AG04449 (cell line): ENCODE measurements around the gene FANCC.

Experiments
- CTCF ChIA-PET: fragments of 350-600 bp; formaldehyde crosslinking; extraction: SDS; loops from one replicate; lab custom pipeline; 2021; ENCODE audit warnings: antibody characterized with exemption; lab: Yijun Ruan, JAX
- POLR2A ChIA-PET: fragments of 400-600, 350-600 bp; formaldehyde crosslinking; extraction: SDS; loops from one replicate; lab custom pipeline; 2020; ENCODE audit warnings: antibody characterized with exemption, inconsistent platforms; lab: Yijun Ruan, JAX
- DNase-seq: peaks from one replicate; pipeline ENCODE4 v3.0.0-alpha.2; 2010; ENCODE audit warnings: low read depth, low spot score
- H3K4me3 ChIP-seq: 2 replicates; pipeline ENCODE4 v1.5.1; 2011; ENCODE audit warnings: low read depth, mild to moderate bottlenecking, control low read depth, low read length
- TF ChIP-seq, protein P1 (sequence below): IDR thresholded peaks from one replicate; pipeline ENCODE4 v1.5.1; 2011; ENCODE audit warnings: mild to moderate bottlenecking, moderate library complexity, low read length, control low read depth, inconsistent platforms; ENCODE audit not compliant: insufficient read depth; ENCODE audit errors: missing control alignments

Gene FANCC

DNA sequence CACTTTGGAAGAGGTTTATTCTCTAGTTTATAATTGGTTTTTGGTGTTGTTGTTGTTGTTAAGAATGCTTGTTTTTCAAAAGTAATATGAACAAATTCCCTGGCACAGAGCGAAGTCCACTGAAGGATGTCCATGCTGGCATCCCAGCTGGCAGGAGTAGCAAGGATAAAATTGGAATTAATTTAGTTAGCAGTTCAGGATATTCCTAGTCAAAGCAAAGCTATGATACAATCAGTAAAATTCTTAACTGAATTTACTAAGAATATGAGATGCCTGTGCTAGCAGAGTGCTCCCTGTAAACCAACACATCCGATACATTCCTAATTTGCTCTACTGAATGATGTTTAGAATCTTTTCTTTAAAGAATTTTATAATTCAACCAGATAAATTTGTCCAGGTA lies 161.4 kb downstream of the FANCC start:
- ChIA-PET POLR2A (no interaction called here), CTCF (interaction anchor here (1.9 to 3.9 kb wide), 3 partner anchors 12 to 488 kb away, joined by 5 to 34 read pairs (median 30); no protein-coding TSS in a partner anchor)
- TF ChIP-seq, protein P1, sequence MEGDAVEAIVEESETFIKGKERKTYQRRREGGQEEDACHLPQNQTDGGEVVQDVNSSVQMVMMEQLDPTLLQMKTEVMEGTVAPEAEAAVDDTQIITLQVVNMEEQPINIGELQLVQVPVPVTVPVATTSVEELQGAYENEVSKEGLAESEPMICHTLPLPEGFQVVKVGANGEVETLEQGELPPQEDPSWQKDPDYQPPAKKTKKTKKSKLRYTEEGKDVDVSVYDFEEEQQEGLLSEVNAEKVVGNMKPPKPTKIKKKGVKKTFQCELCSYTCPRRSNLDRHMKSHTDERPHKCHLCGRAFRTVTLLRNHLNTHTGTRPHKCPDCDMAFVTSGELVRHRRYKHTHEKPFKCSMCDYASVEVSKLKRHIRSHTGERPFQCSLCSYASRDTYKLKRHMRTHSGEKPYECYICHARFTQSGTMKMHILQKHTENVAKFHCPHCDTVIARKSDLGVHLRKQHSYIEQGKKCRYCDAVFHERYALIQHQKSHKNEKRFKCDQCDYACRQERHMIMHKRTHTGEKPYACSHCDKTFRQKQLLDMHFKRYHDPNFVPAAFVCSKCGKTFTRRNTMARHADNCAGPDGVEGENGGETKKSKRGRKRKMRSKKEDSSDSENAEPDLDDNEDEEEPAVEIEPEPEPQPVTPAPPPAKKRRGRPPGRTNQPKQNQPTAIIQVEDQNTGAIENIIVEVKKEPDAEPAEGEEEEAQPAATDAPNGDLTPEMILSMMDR = no peak

DNA sequence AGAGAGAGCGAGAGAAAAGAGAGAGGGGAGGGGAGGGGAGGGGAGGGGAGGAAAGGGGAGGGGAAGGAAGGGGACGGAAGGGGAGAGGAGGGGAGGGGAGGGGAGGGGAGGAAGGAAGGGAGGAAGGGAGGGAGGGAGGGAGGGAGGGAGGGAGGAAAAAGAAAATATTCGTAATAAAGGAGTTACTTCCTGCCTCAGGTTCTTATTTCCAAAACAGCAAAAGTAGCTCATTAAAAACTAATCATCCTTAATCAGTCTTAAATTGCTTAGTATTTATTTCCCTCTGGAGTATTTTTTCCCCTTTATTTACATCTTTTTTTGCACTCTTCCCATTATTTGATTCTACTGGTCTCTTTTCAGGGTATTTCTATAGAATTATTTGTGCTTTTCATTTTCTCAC lies 162.3 kb downstream of the FANCC start:
- ChIA-PET CTCF (interaction anchor here (0.5 to 3.9 kb wide), 4 partner anchors 12 to 481 kb away, joined by 3 to 30 read pairs (median 4); no protein-coding TSS in a partner anchor), POLR2A (no interaction called here)
- DNase-seq = no peak
- TF ChIP-seq, protein P1 = no peak
- no peak overlapping the region for H3K4me3 ChIP-seq

More for the DNA sequence above, 161.4 kb downstream of the FANCC start:
- H3K4me3 ChIP-seq = no peak overlapping the region
- DNase-seq = no peak

DNA sequence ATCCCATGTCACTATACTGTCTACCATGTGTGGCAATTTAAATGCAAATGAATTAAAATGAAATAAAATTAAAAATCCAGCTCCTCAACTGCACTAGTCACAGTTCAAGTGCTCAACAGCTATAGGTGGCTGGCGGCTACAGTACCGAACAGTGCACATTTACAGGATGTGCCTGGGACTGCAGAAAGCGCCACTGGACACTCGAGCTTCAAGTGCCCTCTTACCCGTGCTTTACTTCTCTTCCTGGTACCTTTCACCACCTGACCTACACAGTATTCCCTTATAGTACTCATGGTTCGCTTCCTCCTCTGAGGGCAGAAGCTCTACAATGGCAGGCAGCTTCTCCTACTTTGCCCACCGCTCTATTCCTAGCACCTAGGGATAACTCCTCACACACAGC lies 166.6 kb downstream of the FANCC start:
- ChIA-PET POLR2A (no interaction called here), CTCF (interaction anchor here (1.3 to 4.8 kb wide), 4 partner anchors 12 to 23 kb away, joined by 4 to 34 read pairs (median 12); no protein-coding TSS in a partner anchor)
- no peak for DNase-seq
- H3K4me3 ChIP-seq = no peak overlapping the region
- TF ChIP-seq, protein P1 = no peak

DNA sequence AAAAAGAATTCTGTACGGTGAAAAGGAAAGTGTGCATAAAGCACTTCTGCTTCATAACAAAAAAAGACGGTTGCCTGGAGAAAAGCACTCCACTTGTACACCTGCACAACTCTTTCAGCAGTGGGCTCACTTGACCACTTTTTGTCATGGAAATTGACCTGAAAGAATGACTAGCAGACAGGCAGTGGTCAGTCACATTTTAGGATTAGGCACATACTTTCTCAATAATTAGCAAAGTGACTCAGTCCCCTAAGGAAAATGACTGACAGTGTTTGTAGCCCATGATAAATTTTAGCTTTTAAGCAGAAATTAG lies 169.3 kb downstream of the FANCC start:
- POLR2A ChIA-PET = no interaction called here
- no peak overlapping the region for H3K4me3 ChIP-seq
- CTCF ChIA-PET = interaction anchor here (0.9 to 4.8 kb wide), 5 partner anchors 9 to 29 kb away, joined by 4 to 34 read pairs (median 6); no protein-coding TSS in a partner anchor
- no peak for DNase-seq
- TF ChIP-seq, protein P1 = no peak

DNA sequence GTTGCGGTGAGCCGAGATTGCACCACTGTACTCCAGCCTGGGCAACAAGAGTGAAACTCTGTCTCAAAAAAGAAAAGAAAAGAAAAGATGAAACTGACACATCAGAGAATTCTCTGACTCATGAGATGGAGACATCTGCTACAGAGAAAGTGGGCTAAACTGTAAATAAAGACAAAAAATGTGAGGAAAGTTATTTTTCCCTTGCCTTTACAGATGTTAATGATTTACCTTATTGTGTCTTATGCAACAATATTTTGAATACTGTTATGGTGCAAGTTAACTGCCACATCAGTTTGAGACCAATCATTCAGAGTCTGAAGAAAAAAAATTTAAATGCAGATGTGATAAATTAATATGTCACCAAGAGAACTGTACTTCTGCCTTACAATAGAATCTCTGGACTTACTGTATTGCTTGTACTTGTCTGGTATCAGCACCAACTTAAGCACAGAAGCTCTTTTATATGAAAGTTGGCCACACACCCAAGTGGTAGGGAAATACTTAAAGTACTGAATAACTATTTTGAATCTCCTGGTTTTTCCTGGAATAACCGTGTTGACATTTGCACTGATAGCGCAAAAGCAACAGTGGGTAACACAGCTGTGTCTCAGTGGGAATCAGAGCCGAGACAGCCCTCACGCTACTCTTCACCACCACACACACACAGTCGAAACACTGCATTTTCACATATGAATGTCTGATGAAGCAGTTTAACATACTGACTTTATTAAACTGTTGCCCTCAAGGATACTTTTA lies 169.9 kb downstream of the FANCC start:
- TF ChIP-seq, protein P1 = no peak
- DNase-seq = no peak
- H3K4me3 ChIP-seq = no peak overlapping the region
- POLR2A ChIA-PET = no interaction called here
- CTCF ChIA-PET = interaction anchor here (0.9 to 4.8 kb wide), 5 partner anchors 10 to 29 kb away, joined by 4 to 34 read pairs (median 6); no protein-coding TSS in a partner anchor

DNA sequence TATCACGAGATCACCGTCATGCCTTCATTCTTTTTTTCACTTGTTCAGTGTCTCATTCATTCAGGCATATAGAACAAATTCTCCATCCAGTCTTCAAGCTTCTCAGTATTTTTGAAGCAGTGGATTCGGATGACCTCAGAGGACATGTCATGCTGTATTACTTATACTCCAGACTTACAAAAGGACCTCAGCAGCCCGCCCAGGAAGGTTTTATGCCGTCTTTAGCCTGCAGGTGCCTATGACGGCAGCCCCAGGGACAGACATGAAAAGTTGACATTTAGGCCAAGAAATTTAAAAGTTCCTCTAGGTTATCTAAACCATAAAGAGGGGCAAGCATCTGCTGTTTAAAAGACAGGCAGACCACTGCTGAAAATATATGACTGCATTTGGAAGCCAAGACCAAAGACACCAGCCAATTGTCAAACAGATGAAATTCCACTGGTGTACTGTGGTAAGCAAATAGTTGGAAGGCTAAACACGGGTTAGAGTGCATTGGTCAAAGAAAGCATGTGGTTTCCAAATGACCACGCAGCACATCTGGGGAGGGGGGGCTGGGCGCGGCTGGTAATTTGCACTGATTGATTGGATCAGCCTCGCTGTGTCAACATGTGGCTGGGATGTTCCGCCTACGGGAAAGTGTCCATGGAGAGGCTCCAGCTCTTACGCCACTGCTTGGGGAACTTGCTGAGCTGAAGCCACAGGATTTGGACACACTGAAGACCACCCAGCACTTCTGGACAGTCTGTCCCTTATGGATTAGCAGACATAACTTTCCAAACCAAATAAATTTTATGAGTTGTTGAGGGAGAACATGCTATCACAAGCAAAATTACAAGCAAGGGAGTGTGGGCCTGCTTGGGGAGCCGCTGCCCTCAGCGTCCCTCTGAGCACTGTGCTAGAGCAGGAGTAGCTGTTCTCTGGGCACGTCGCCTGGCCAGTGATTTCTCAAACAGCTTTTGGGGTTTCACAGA lies 173.6 kb downstream of the FANCC start:
- H3K4me3 ChIP-seq = no peak overlapping the region
- POLR2A ChIA-PET = no interaction called here
- CTCF ChIA-PET = interaction anchor here (1.3 to 10.1 kb wide), 3 partner anchors 9 to 36 kb away, joined by 3 to 134 read pairs (median 6); no protein-coding TSS in a partner anchor
- DNase-seq = no peak
- TF ChIP-seq, protein P1 = no peak
